ENCODE data around the gene LIFR. TPM values are rescaled to one million over a fixed set of nuclear protein-coding genes. Genes with fewer than 3 reads are reported as not detected.
"Not testable (repeated sequence)": the region's sequence is repeated elsewhere in the genome, so short reads cannot be mapped to it uniquely, and the experiment has no call there.

Gene LIFR
- total RNA-seq, 1 experiment from 2014 or later = 47.9 TPM

- H3K27me3 ChIP-seq (replicated peaks; ENCODE audit: insufficient read depth, low read depth, low read length, poor library complexity) = no peaks in the 10 kb centered on the region
- BruUV-seq (replicated peaks) = no TSS peak
- DNase-seq (ENCODE audit: low spot score) = no peak
- no peak overlapping the region for H3K27ac ChIP-seq (ENCODE audit: low read depth, low read length, poor library complexity, severe bottlenecking)
- no peak for TF ChIP-seq CTCF (conservative IDR thresholded peaks at IDR 0.05; ENCODE audit: low read depth, low read length)
- TF ChIP-seq EZH2 (IDR thresholded peaks at IDR 0.05; ENCODE audit: borderline replicate concordance, low read depth, low read length, poor library complexity, severe bottlenecking) = no peak
- no peak overlapping the region for H3K4me3 ChIP-seq (ENCODE audit: low read depth, low read length, poor library complexity, severe bottlenecking)
- intact Hi-C loops (cut with micrococcal nuclease; ENCODE audit: unreplicated experiment) = no loop called here
- no peaks in the 10 kb centered on the region for H3K36me3 ChIP-seq (ENCODE audit: insufficient read depth, low read length, poor library complexity, severe bottlenecking)
- POLR2A ChIA-PET (ENCODE audit: low non-redundant PET) = no interaction called here
- no peaks in the 10 kb centered on the region for H3K9me3 ChIP-seq (ENCODE audit: low read depth, low read length, poor library complexity, severe bottlenecking)
- H3K4me1 ChIP-seq (ENCODE audit: insufficient read depth, low read length, poor library complexity, severe bottlenecking) = no peaks in the 10 kb centered on the region
- CTCF ChIA-PET = no interaction called here
Observed at GRCh38 chr5:38573521-38573920, 17.1 kb upstream of the LIFR start.

GRCh38 chr5:38569180-38569579 lies 12.7 kb upstream of the LIFR start:
- no TSS peak for BruUV-seq (replicated peaks)
- DNase-seq (ENCODE audit: low spot score) = no peak
- intact Hi-C loops (cut with micrococcal nuclease; ENCODE audit: unreplicated experiment) = no loop called here
- CTCF ChIA-PET = no interaction called here
- no peak overlapping the region for H3K4me3 ChIP-seq (ENCODE audit: low read depth, low read length, poor library complexity, severe bottlenecking)
- no peaks in the 10 kb centered on the region for H3K36me3 ChIP-seq (ENCODE audit: insufficient read depth, low read length, poor library complexity, severe bottlenecking)
- H3K27me3 ChIP-seq (replicated peaks; ENCODE audit: insufficient read depth, low read depth, low read length, poor library complexity) = no peaks in the 10 kb centered on the region
- no peaks in the 10 kb centered on the region for H3K4me1 ChIP-seq (ENCODE audit: insufficient read depth, low read length, poor library complexity, severe bottlenecking)
- no peak for TF ChIP-seq EZH2 (IDR thresholded peaks at IDR 0.05; ENCODE audit: borderline replicate concordance, low read depth, low read length, poor library complexity, severe bottlenecking)
- TF ChIP-seq CTCF (conservative IDR thresholded peaks at IDR 0.05; ENCODE audit: low read depth, low read length) = no peak
- H3K9me3 ChIP-seq (ENCODE audit: low read depth, low read length, poor library complexity, severe bottlenecking) = no peaks in the 10 kb centered on the region
- POLR2A ChIA-PET (ENCODE audit: low non-redundant PET) = no interaction called here
- H3K27ac ChIP-seq (ENCODE audit: low read depth, low read length, poor library complexity, severe bottlenecking) = no peak overlapping the region

- intact Hi-C loops (cut with micrococcal nuclease; ENCODE audit: unreplicated experiment); POLR2A ChIA-PET (ENCODE audit: low non-redundant PET); BruUV-seq (replicated peaks); H3K4me3 ChIP-seq (ENCODE audit: low read depth, low read length, poor library complexity, severe bottlenecking); H3K36me3 ChIP-seq (ENCODE audit: insufficient read depth, low read length, poor library complexity, severe bottlenecking); DNase-seq (ENCODE audit: low spot score); H3K27me3 ChIP-seq (replicated peaks; ENCODE audit: insufficient read depth, low read depth, low read length, poor library complexity); H3K27ac ChIP-seq (ENCODE audit: low read depth, low read length, poor library complexity, severe bottlenecking); H3K4me1 ChIP-seq (ENCODE audit: insufficient read depth, low read length, poor library complexity, severe bottlenecking); H3K9me3 ChIP-seq (ENCODE audit: low read depth, low read length, poor library complexity, severe bottlenecking); CTCF ChIA-PET: not testable (repeated sequence)
Observed at GRCh38 chr5:38567306-38567705, 10.9 kb upstream of the LIFR start.

GRCh38 chr5:38563624-38564023 lies 7.2 kb upstream of the LIFR start:
- Histone ChIP-seq H3K27ac (ENCODE audit: low read depth, low read length, poor library complexity, severe bottlenecking) (no peak overlapping the region), H3K9me3 (ENCODE audit: low read depth, low read length, poor library complexity, severe bottlenecking) (no peaks in the 10 kb centered on the region), H3K27me3 (replicated peaks; ENCODE audit: insufficient read depth, low read depth, low read length, poor library complexity) (no peaks in the 10 kb centered on the region), H3K4me3 (ENCODE audit: low read depth, low read length, poor library complexity, severe bottlenecking) (no peak overlapping the region), H3K36me3 (ENCODE audit: insufficient read depth, low read length, poor library complexity, severe bottlenecking) (no peaks in the 10 kb centered on the region), H3K4me1 (ENCODE audit: insufficient read depth, low read length, poor library complexity, severe bottlenecking) (no peaks in the 10 kb centered on the region)
- DNase-seq (ENCODE audit: low spot score) = no peak
- POLR2A ChIA-PET (ENCODE audit: low non-redundant PET) = no interaction called here
- no peak for TF ChIP-seq EZH2 (IDR thresholded peaks at IDR 0.05; ENCODE audit: borderline replicate concordance, low read depth, low read length, poor library complexity, severe bottlenecking)
- TF ChIP-seq CTCF (conservative IDR thresholded peaks at IDR 0.05; ENCODE audit: low read depth, low read length) = no peak
- intact Hi-C loops (cut with micrococcal nuclease; ENCODE audit: unreplicated experiment) = no loop called here
- CTCF ChIA-PET = no interaction called here
- no TSS peak for BruUV-seq (replicated peaks)

All from A673 (cell line).